Activated gamma-delta T cell (primary cell): ENCODE measurements around the gene NEURL1.
"Not testable (repeated sequence)": the region's sequence is repeated elsewhere in the genome, so short reads cannot be mapped to it uniquely, and the experiment has no call there.

ENCODE experiments used
- DNase-seq: peaks from one replicate; lab custom pipeline; 2025; lab: John Stamatoyannopoulos, UW

Gene NEURL1

GRCh38 chr10:103514244-103514643 lies 20.7 kb downstream of the NEURL1 start:
- DNase-seq = no peak

- DNase-seq = no peak
Observed at GRCh38 chr10:103517234-103518085, 24.0 kb downstream of the NEURL1 start.

- DNase-seq = no peak
Observed at GRCh38 chr10:103519798-103520197, 26.3 kb downstream of the NEURL1 start.

- not testable (repeated sequence) for DNase-seq
Observed at GRCh38 chr10:103522006-103522405, 28.5 kb downstream of the NEURL1 start.

- DNase-seq = no peak
Observed at GRCh38 chr10:103523683-103524082, 30.2 kb downstream of the NEURL1 start.

- no peak for DNase-seq
Observed at GRCh38 chr10:103525901-103526300, 32.4 kb downstream of the NEURL1 start.

- DNase-seq = not testable (repeated sequence)
Observed at GRCh38 chr10:103527476-103527875, 34.0 kb downstream of the NEURL1 start.

- no peak for DNase-seq
Observed at GRCh38 chr10:103528549-103528948, 35.0 kb downstream of the NEURL1 start.

GRCh38 chr10:103529539-103529938 lies 36.0 kb downstream of the NEURL1 start:
- no peak for DNase-seq

GRCh38 chr10:103533827-103534226 lies 40.3 kb downstream of the NEURL1 start:
- no peak for DNase-seq

GRCh38 chr10:103534621-103535498 lies 41.4 kb downstream of the NEURL1 start:
- DNase-seq = no peak

GRCh38 chr10:103535595-103535994 lies 42.1 kb downstream of the NEURL1 start:
- no peak for DNase-seq

- no peak for DNase-seq
Observed at GRCh38 chr10:103539751-103540150, 46.2 kb downstream of the NEURL1 start.

GRCh38 chr10:103540722-103541121 lies 47.2 kb downstream of the NEURL1 start:
- no peak for DNase-seq

- no peak for DNase-seq
Observed at GRCh38 chr10:103541616-103542015, 48.1 kb downstream of the NEURL1 start.

GRCh38 chr10:103542764-103543616 lies 49.5 kb downstream of the NEURL1 start:
- no peak for DNase-seq

- no peak for DNase-seq
Observed at GRCh38 chr10:103543617-103544525, 50.4 kb downstream of the NEURL1 start.

- DNase-seq = no peak
Observed at GRCh38 chr10:103544657-103545310, 51.3 kb downstream of the NEURL1 start.

- no peak for DNase-seq
Observed at GRCh38 chr10:103545366-103545765, 51.9 kb downstream of the NEURL1 start.

GRCh38 chr10:103545771-103546281 lies 52.3 kb downstream of the NEURL1 start:
- no peak for DNase-seq
